HCT116 (cell line): Measurements from ENCODE around the gene GNB1.

Source experiments
- FOSL1 ChIP-seq: IDR thresholded peaks from 2 replicates; pipeline ENCODE4 v1.6.1; 2012; ENCODE audit warnings: low read depth
- POLR2A ChIP-seq: IDR thresholded peaks from 2 replicates; pipeline ENCODE4 v1.7.0; 2011; ENCODE audit warnings: borderline replicate concordance; ENCODE audit not compliant: insufficient read depth, insufficient read length; ENCODE audit errors: extremely low read depth
- POLR2AphosphoS5 ChIP-seq: IDR thresholded peaks from 2 replicates; pipeline ENCODE4 v1.6.1; 2011; ENCODE audit warnings: mild to moderate bottlenecking, low read depth, low read length, moderate library complexity
- ZNF274 ChIP-seq: fragments of 200-500 bp; sonication (Bioruptor generic); IDR thresholded peaks from 2 replicates; pipeline ENCODE4 v1.6.1; 2014; ENCODE audit warnings: mild to moderate bottlenecking, low read depth, low read length, inconsistent platforms
- TF ChIP-seq, protein P1 (sequence below), 3 experiments: fragments of 200-600 bp in 1 of 3; sonication (generic) in 1 of 3; IDR thresholded peaks in 2 of 3; conservative IDR thresholded peaks in 1 of 3; 2 replicates each; pipeline ENCODE4 v1.5.1; 2012 to 2017; ENCODE audit warnings: low read depth in 2 of 3, low read length in 2 of 3, antibody characterized with exemption in 1 of 3, borderline replicate concordance in 1 of 3, control low read depth in 1 of 3, mild to moderate bottlenecking in 1 of 3, mixed read lengths in 1 of 3, mixed run types in 1 of 3, moderate library complexity in 1 of 3; ENCODE audit not compliant: insufficient read depth in 1 of 3
- TF ChIP-seq, protein P2 (sequence below): IDR thresholded peaks from 2 replicates; pipeline ENCODE4 v1.6.1; 2011; ENCODE audit warnings: mild to moderate bottlenecking, low read length, moderate library complexity; ENCODE audit not compliant: insufficient replicate concordance; ENCODE audit errors: extremely low read depth

DNA sequence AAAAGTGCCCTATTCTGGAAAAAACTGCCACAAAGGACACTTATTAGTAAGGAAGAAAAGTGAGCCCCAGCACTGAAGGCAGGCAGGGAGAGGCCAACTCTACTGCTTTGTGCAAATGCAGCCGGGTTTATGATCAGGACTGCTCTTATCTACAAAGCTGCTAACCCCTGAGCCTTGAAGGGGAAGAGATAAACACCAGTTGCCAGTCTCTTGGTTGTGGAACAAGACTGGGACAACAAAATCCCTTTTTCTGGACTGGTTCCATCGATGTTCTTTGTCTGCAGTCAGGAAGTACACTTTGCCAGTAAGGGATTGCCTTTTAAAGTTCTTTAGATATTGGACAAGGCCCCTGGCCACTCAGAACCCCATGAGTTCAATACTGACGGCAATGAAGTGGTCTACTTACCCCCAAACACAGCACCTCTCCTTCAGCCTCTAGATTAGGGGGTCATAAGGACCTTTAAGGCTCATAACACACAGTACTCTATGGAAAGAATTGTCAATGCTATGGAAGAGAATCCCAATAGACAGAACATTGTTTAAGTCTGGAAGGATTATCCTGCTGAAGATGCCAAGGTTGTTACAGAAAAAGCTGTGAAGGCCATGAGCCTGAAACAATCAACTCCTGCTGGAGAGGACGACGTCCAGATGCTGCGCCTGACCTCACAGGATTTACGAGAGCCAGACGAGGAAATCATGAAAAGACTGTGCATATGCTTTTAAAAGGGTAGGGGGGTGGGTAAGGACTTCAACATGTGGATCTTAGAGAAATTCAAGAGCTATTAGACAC lies 43.6 kb downstream of the GNB1 start:
- TF ChIP-seq ZNF274 = no peak
- TF ChIP-seq, protein P1, sequence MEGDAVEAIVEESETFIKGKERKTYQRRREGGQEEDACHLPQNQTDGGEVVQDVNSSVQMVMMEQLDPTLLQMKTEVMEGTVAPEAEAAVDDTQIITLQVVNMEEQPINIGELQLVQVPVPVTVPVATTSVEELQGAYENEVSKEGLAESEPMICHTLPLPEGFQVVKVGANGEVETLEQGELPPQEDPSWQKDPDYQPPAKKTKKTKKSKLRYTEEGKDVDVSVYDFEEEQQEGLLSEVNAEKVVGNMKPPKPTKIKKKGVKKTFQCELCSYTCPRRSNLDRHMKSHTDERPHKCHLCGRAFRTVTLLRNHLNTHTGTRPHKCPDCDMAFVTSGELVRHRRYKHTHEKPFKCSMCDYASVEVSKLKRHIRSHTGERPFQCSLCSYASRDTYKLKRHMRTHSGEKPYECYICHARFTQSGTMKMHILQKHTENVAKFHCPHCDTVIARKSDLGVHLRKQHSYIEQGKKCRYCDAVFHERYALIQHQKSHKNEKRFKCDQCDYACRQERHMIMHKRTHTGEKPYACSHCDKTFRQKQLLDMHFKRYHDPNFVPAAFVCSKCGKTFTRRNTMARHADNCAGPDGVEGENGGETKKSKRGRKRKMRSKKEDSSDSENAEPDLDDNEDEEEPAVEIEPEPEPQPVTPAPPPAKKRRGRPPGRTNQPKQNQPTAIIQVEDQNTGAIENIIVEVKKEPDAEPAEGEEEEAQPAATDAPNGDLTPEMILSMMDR (IDR thresholded peaks at IDR 0.05 in 2 of 3, conservative IDR thresholded peaks at IDR 0.05 in 1 of 3; ENCODE audit: borderline replicate concordance in 1 of 3, insufficient read depth in 1 of 3, low read depth in 2 of 3, low read length in 2 of 3) = no peak
- no peak for TF ChIP-seq POLR2AphosphoS5
- TF ChIP-seq FOSL1 = no peak
- TF ChIP-seq, protein P2, sequence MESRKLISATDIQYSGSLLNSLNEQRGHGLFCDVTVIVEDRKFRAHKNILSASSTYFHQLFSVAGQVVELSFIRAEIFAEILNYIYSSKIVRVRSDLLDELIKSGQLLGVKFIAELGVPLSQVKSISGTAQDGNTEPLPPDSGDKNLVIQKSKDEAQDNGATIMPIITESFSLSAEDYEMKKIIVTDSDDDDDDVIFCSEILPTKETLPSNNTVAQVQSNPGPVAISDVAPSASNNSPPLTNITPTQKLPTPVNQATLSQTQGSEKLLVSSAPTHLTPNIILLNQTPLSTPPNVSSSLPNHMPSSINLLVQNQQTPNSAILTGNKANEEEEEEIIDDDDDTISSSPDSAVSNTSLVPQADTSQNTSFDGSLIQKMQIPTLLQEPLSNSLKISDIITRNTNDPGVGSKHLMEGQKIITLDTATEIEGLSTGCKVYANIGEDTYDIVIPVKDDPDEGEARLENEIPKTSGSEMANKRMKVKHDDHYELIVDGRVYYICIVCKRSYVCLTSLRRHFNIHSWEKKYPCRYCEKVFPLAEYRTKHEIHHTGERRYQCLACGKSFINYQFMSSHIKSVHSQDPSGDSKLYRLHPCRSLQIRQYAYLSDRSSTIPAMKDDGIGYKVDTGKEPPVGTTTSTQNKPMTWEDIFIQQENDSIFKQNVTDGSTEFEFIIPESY = no peak
- no peak for TF ChIP-seq POLR2A
